ENCODE data around the gene CLTCL1.

The CLTCL1 gene

GRCh38 chr22:19134176-19134831 lies 157.2 kb downstream of the CLTCL1 start:
- H3K4me3 ChIP-seq (ENCODE audit: low read depth, low read length), result no peak overlapping the region

- no peak overlapping the region for H3K4me3 ChIP-seq (ENCODE audit: low read depth, low read length)
Measured at GRCh38 chr22:19133561-19133960, 158.0 kb downstream of the CLTCL1 start.

- no peak overlapping the region for H3K4me3 ChIP-seq (ENCODE audit: low read depth, low read length)
Measured at GRCh38 chr22:19132693-19133400, 158.7 kb downstream of the CLTCL1 start.

- no peak overlapping the region for H3K4me3 ChIP-seq (ENCODE audit: low read depth, low read length)
Measured at GRCh38 chr22:19132153-19132552, 159.4 kb downstream of the CLTCL1 start.

- H3K4me3 ChIP-seq (ENCODE audit: low read depth, low read length), result no peak overlapping the region
Measured at GRCh38 chr22:19131685-19132015, 159.9 kb downstream of the CLTCL1 start.

- no peak within 1 kb of the TSS for H3K4me3 ChIP-seq (ENCODE audit: low read depth, low read length)
Measured at GRCh38 chr22:19130959-19131684, 160.4 kb downstream of the CLTCL1 start, which contains the start of gene TSSK2. Gene TSSK2 (plus strand): TSS chr22:19131308. CDS start chr22:19131400, 92 bp downstream.

- no peak overlapping the region for H3K4me3 ChIP-seq (ENCODE audit: low read depth, low read length)
Measured at GRCh38 chr22:19129871-19130270, 161.6 kb downstream of the CLTCL1 start.
